H9 (cell line): Measurements from ENCODE around the gene OTOGL. TPM values are rescaled to one million over a fixed set of nuclear protein-coding genes. Genes with fewer than 3 reads are reported as not detected.

ENCODE experiments used
- DNase-seq: peaks from one replicate; pipeline ENCODE4 v3.0.0-alpha.2; 2017
- H2AFZ ChIP-seq: one replicate; pipeline ENCODE4 v1.6.1; 2013; ENCODE audit warnings: mild to moderate bottlenecking, low read length, control low read depth, moderate library complexity
- H2AK5ac ChIP-seq: 2 replicates; pipeline ENCODE4 v1.6.1; 2013; ENCODE audit warnings: low read length, control low read depth, mixed read lengths; ENCODE audit not compliant: insufficient read length
- H2BK120ac ChIP-seq: one replicate; pipeline ENCODE4 v1.6.1; 2013; ENCODE audit warnings: low read depth, mild to moderate bottlenecking, low read length, control low read depth, inconsistent platforms; ENCODE audit not compliant: poor library complexity, severe bottlenecking
- H2BK12ac ChIP-seq: 2 replicates; pipeline ENCODE4 v1.6.1; 2013; ENCODE audit warnings: low read length, control low read depth, mixed read lengths, low read depth; ENCODE audit not compliant: insufficient read length
- H2BK15ac ChIP-seq: 2 replicates; pipeline ENCODE4 v1.6.1; 2013; ENCODE audit warnings: low read depth, low read length, control low read depth
- H2BK20ac ChIP-seq: one replicate; pipeline ENCODE4 v1.6.1; 2013; ENCODE audit warnings: low read depth, mild to moderate bottlenecking, low read length, control low read depth, inconsistent platforms; ENCODE audit not compliant: poor library complexity, severe bottlenecking
- H2BK5ac ChIP-seq: 2 replicates; pipeline ENCODE4 v1.6.1; 2013; ENCODE audit warnings: low read length, control low read depth, mixed read lengths; ENCODE audit not compliant: insufficient read length
- H3K14ac ChIP-seq: 2 replicates; pipeline ENCODE4 v1.6.1; 2013; ENCODE audit warnings: low read length, control low read depth; ENCODE audit not compliant: insufficient read depth
- H3K18ac ChIP-seq: 2 replicates; pipeline ENCODE4 v1.6.1; 2013; ENCODE audit warnings: low read depth, mild to moderate bottlenecking, mixed read lengths, low read length, control low read depth; ENCODE audit not compliant: insufficient read length
- H3K23ac ChIP-seq: 2 replicates; pipeline ENCODE4 v1.6.1; 2013; ENCODE audit warnings: low read length, control low read depth, mixed read lengths, low read depth; ENCODE audit not compliant: insufficient read length
- H3K23me2 ChIP-seq: 2 replicates; pipeline ENCODE4 v1.6.1; 2013; ENCODE audit warnings: low read depth, mild to moderate bottlenecking, mixed read lengths, low read length, control low read depth; ENCODE audit not compliant: insufficient read length, poor library complexity, severe bottlenecking
- H3K27ac ChIP-seq: 2 replicates; pipeline ENCODE4 v1.5.1; 2013; ENCODE audit warnings: low read length, control low read depth, mixed read lengths, low read depth; ENCODE audit not compliant: insufficient read length
- H3K27me3 ChIP-seq: 2 replicates; pipeline ENCODE4 v1.6.1; 2013; ENCODE audit warnings: low read length, control low read depth, inconsistent platforms; ENCODE audit not compliant: insufficient read depth
- H3K4ac ChIP-seq: 2 replicates; pipeline ENCODE4 v1.6.1; 2013; ENCODE audit warnings: low read depth, mild to moderate bottlenecking, control low read depth, inconsistent platforms, low read length, moderate library complexity
- H3K4me1 ChIP-seq: 2 replicates; pipeline ENCODE4 v1.6.1; 2013; ENCODE audit warnings: low read length, control low read depth, inconsistent platforms; ENCODE audit not compliant: insufficient read depth
- H3K4me2 ChIP-seq: 2 replicates; pipeline ENCODE4 v1.6.1; 2013; ENCODE audit warnings: low read length, control low read depth, mixed read lengths; ENCODE audit not compliant: insufficient read length, insufficient read depth
- H3K56ac ChIP-seq: 2 replicates; pipeline ENCODE4 v1.6.1; 2013; ENCODE audit warnings: low read depth, mild to moderate bottlenecking, mixed read lengths, low read length, control low read depth; ENCODE audit not compliant: insufficient read length
- H3K79me1 ChIP-seq: 2 replicates; pipeline ENCODE4 v1.6.1; 2013; ENCODE audit warnings: low read depth, mild to moderate bottlenecking, moderate library complexity, low read length, control low read depth, inconsistent platforms; ENCODE audit not compliant: insufficient read depth, poor library complexity, severe bottlenecking
- H3K79me2 ChIP-seq: 2 replicates; pipeline ENCODE4 v1.6.1; 2013; ENCODE audit warnings: low read length, control low read depth, inconsistent platforms; ENCODE audit not compliant: insufficient read depth
- H3K9ac ChIP-seq: 2 replicates; pipeline ENCODE4 v1.6.1; 2013; ENCODE audit warnings: low read length, control low read depth, mixed read lengths; ENCODE audit not compliant: insufficient read length; ENCODE audit errors: extremely low read depth
- H3K9me3 ChIP-seq: one replicate; pipeline ENCODE4 v1.6.1; 2013; ENCODE audit warnings: low read depth, low read length, inconsistent platforms; ENCODE audit not compliant: control insufficient read depth
- H3T11ph ChIP-seq: one replicate; pipeline ENCODE4 v1.6.1; 2013; ENCODE audit warnings: mild to moderate bottlenecking, low read length, control low read depth, inconsistent platforms
- H4K20me1 ChIP-seq: one replicate; pipeline ENCODE4 v1.6.1; 2013; ENCODE audit not compliant: control insufficient read depth, insufficient read length, insufficient read depth
- H4K5ac ChIP-seq: 2 replicates; pipeline ENCODE4 v1.6.1; 2013; ENCODE audit warnings: low read depth, mild to moderate bottlenecking, mixed read lengths, low read length, control low read depth; ENCODE audit not compliant: insufficient read length
- H4K8ac ChIP-seq: replicated peaks from 2 replicates; pipeline ENCODE4 v1.6.1; 2013; ENCODE audit warnings: low read length, control low read depth, mixed read lengths, low read depth; ENCODE audit not compliant: insufficient read length
- H4K91ac ChIP-seq: 2 replicates; pipeline ENCODE4 v1.6.1; 2013; ENCODE audit warnings: low read depth, mild to moderate bottlenecking, moderate library complexity, mixed read lengths, low read length, control low read depth; ENCODE audit not compliant: insufficient read length
- H3K27ac Mint-ChIP-seq, 3 experiments: 2 replicates in 2 of 3; 3 replicates in 1 of 3; pipeline ENCODE4 v1.8.0; 2020 to 2021; ENCODE audit warnings: mixed read lengths in 3 of 3, mild to moderate bottlenecking in 1 of 3, moderate library complexity in 1 of 3
- H3K27me3 Mint-ChIP-seq: 2 replicates; pipeline ENCODE4 v1.8.0; 2021; ENCODE audit warnings: low read depth, mild to moderate bottlenecking, moderate library complexity, mixed read lengths
- H3K36me3 Mint-ChIP-seq, 3 experiments: 2 replicates in 2 of 3; 3 replicates in 1 of 3; pipeline ENCODE4 v1.8.0; 2020 to 2021; ENCODE audit warnings: low read depth in 3 of 3, mixed read lengths in 3 of 3; ENCODE audit not compliant: insufficient read depth in 1 of 3
- H3K4me1 Mint-ChIP-seq, 2 experiments: 2 replicates each; pipeline ENCODE4 v1.8.0; 2020; ENCODE audit warnings: mixed read lengths in 2 of 2
- H3K4me3 Mint-ChIP-seq, 2 experiments: 2 replicates in 1 of 2; 3 replicates in 1 of 2; pipeline ENCODE4 v1.8.0; 2020 to 2021; ENCODE audit warnings: mild to moderate bottlenecking in 2 of 2, mixed read lengths in 2 of 2, moderate library complexity in 1 of 2
- H3K9me3 Mint-ChIP-seq, 2 experiments: 2 replicates in 1 of 2; 3 replicates in 1 of 2; pipeline ENCODE4 v1.8.0; 2020; ENCODE audit warnings: mild to moderate bottlenecking in 2 of 2, mixed read lengths in 2 of 2, moderate library complexity in 1 of 2
- WGBS: extraction: QIAGEN DNeasy Blood & Tissue Kit; methylation state at CpG from one replicate; pipeline ENCODE4 v1.1.7; 2013; ENCODE audit warnings: missing lambda C conversion rate, low lambda C conversion rate, mixed read lengths; ENCODE audit not compliant: insufficient read length; ENCODE audit errors: extremely low coverage; 5-methylcytosine and 5-hydroxymethylcytosine counted together
- total RNA-seq: library from RNA; stranded (reverse); gene quantifications from 2 replicates; pipeline ENCODE4 v1.2.1, GENCODE V29; 2021
- TF ChIP-seq, protein P1 (sequence below): fragments of 200-600 bp; sonication (generic); conservative IDR thresholded peaks from 3 replicates; pipeline ENCODE4 v1.8.0; 2021; ENCODE audit warnings: antibody characterized with exemption, mild to moderate bottlenecking

The OTOGL gene
- total RNA-seq, 1 experiment from 2014 or later: 0.11 TPM

DNA sequence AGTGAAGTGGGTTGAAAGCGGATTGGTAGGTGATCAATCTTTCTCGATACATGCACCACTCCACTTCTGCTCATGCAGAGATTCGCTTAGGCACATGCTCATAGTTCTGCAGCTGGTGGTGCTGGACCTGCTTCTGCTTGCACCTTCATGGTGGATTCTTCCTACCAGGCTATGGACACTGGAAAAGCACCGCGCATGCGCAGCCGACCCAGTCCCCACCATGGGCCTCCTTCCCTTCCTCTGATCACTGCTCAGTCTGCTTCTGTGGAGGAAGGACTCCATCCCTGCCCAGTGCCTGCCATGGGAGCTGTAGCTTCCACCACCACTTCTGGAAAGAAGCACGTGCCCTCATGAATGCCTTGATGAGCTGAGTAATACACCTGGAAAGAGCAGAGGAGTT, 282.9 kb downstream of the OTOGL start:
- 0 out of 2 replicates have a peak overlapping the region, but pooled peaks have one; percentile 25 for H3K14ac ChIP-seq
- H4K5ac ChIP-seq: no peak overlapping the region
- no peak overlapping the region for H3K4ac ChIP-seq
- H2BK15ac ChIP-seq: no peak overlapping the region
- no peak overlapping the region for H2BK5ac ChIP-seq
- Mint-ChIP-seq H3K4me3 (no peak overlapping the region), H3K9me3 (no peaks in the 10 kb centered on the region), H3K27ac (no peak overlapping the region), H3K4me1 (0 out of 4 replicates have a peak, but pooled peaks cover 0 to 3% of the 10 kb centered on the region in 2 experiments), H3K27me3 (no peaks in the 10 kb centered on the region; the same call in 1 of the 2 replicates), H3K36me3 (no peaks in the 10 kb centered on the region)
- H3K23ac ChIP-seq: no peak overlapping the region
- H2BK120ac ChIP-seq: no peak overlapping the region
- H3K18ac ChIP-seq: peak overlapping the region; percentile 37
- no peaks in the 10 kb centered on the region for H3K27me3 ChIP-seq
- H3K79me2 ChIP-seq: no peaks in the 10 kb centered on the region
- H2AFZ ChIP-seq: no peak overlapping the region
- no peak overlapping the region for H3K9ac ChIP-seq
- H3K9me3 ChIP-seq: no peaks in the 10 kb centered on the region
- no peaks in the 10 kb centered on the region for H3K23me2 ChIP-seq
- H3K27ac ChIP-seq: no peak overlapping the region
- H4K8ac ChIP-seq: no peak overlapping the region
- TF ChIP-seq, protein P1, sequence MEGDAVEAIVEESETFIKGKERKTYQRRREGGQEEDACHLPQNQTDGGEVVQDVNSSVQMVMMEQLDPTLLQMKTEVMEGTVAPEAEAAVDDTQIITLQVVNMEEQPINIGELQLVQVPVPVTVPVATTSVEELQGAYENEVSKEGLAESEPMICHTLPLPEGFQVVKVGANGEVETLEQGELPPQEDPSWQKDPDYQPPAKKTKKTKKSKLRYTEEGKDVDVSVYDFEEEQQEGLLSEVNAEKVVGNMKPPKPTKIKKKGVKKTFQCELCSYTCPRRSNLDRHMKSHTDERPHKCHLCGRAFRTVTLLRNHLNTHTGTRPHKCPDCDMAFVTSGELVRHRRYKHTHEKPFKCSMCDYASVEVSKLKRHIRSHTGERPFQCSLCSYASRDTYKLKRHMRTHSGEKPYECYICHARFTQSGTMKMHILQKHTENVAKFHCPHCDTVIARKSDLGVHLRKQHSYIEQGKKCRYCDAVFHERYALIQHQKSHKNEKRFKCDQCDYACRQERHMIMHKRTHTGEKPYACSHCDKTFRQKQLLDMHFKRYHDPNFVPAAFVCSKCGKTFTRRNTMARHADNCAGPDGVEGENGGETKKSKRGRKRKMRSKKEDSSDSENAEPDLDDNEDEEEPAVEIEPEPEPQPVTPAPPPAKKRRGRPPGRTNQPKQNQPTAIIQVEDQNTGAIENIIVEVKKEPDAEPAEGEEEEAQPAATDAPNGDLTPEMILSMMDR: no peak
- H2BK12ac ChIP-seq: no peak overlapping the region
- H3K4me1 ChIP-seq: no peaks in the 10 kb centered on the region
- no peak overlapping the region for H3T11ph ChIP-seq
- no peak overlapping the region for H3K4me2 ChIP-seq
- no peaks in the 10 kb centered on the region for H4K20me1 ChIP-seq
- DNase-seq: no peak
- no peak overlapping the region for H4K91ac ChIP-seq
- H2AK5ac ChIP-seq: no peak overlapping the region
- no peak overlapping the region for H2BK20ac ChIP-seq
- no peaks in the 10 kb centered on the region for H3K79me1 ChIP-seq
- H3K56ac ChIP-seq: no peak overlapping the region
- no CpG with 5 or more reads among the region's 8 CpGs for WGBS
